Measurements from ENCODE around the gene FBN1.

DNA sequence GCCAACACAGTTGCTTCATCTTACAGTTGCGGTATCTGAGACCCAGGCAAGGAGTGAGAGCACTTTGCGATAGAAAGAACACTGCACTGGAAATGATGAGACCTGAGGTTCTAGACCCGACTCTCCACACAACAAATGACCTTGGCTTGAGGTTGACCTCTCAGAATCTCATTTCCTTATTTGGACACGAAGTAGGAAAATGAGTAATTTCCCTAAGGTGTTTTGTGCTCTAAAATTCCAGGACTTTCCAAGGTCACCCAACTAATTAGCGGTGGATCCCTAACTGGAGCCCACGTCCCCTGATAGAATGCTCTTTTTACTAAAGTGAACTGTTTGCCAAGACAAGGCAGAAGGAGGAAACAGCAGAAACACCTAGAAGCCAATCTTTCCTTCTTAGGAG lies 26.7 kb upstream of the FBN1 start:
- TF ChIP-seq, protein P1, sequence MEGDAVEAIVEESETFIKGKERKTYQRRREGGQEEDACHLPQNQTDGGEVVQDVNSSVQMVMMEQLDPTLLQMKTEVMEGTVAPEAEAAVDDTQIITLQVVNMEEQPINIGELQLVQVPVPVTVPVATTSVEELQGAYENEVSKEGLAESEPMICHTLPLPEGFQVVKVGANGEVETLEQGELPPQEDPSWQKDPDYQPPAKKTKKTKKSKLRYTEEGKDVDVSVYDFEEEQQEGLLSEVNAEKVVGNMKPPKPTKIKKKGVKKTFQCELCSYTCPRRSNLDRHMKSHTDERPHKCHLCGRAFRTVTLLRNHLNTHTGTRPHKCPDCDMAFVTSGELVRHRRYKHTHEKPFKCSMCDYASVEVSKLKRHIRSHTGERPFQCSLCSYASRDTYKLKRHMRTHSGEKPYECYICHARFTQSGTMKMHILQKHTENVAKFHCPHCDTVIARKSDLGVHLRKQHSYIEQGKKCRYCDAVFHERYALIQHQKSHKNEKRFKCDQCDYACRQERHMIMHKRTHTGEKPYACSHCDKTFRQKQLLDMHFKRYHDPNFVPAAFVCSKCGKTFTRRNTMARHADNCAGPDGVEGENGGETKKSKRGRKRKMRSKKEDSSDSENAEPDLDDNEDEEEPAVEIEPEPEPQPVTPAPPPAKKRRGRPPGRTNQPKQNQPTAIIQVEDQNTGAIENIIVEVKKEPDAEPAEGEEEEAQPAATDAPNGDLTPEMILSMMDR (IDR thresholded peaks at IDR 0.05): no peak
- TF ChIP-seq POLR2A (IDR thresholded peaks at IDR 0.05): no peak

Measured in vagina (tissue), 2 donors.